ENCODE results near the gene KRTAP20-2. TPM values are rescaled to one million over a fixed set of nuclear protein-coding genes. Genes with fewer than 3 reads are reported as not detected.

Gene KRTAP20-2
- total RNA-seq: not detected in 2 replicates

DNA sequence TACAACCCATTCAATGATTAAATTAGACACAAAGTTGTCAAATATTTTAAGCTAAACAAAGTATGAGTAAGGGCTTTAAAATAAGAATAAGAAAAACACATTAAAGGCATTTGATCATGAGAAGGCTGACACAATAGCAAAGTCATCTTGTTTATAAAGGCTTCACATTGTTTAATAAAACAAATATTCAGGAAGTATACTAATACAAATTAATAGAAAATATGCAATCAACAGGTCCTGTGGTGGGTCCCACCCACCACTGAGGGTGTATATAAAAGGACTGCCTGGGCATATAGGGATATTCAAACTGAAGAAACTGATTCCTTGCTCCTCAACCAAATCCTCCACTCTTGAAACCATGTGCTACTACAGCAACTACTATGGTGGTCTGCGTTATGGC lies at the start of gene KRTAP20-2:
KRTAP20-2 (plus strand) TSS at position 301 of the 400 bp plus-strand sequence; CDS start at position 359, 58 bp downstream.

DNA sequence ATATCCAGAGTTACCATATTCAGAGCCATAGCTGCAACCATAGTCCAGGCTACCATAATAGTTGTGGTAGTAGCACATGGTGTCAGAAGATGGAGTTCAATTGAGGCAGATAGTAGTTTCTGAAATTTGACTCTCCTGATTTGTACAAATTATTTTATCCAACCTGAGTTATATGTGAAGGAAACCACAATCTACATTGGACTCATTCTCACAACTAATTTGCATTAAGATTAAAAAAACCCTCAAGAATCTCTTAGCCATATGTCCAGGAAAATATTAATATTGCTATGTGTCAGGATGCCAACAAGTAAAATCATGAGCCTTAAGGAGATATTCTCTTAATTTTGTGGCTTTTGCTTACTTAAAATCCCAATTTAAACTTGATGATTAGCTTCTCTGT lies 44.7 kb upstream of the KRTAP20-2 start, which contains the start of gene KRTAP22-2:
KRTAP22-2 (minus strand) TSS at position 101 of the 400 bp plus-strand sequence.

DNA sequence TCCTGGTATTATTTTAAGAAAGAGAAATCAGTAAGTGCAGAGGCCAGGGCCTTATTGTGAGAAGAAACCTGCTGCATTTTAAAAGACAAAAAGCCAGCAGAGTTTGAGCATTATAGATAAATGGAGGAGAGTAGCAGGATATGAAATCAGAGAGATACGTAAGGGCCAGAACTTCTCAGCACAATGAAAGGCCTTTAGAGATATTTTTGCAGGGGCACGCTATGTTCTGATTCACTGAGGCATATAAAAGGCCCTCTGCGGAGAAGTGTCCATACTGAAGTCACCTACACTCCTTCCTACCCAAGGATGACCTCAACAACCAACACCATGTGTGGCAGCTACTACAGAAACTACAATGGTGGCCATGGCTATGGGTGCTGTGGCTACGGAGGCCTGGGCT lies 42.9 kb upstream of the KRTAP20-2 start, which contains the start of gene KRTAP6-3:
KRTAP6-3 (plus strand) TSS at position 301 of the 400 bp plus-strand sequence; CDS start at position 307, 6 bp downstream.

GRCh38 chr21:30598802-30599201 lies 36.2 kb upstream of the KRTAP20-2 start, which contains the start of gene KRTAP6-2:
TSS of gene KRTAP6-2 (minus strand) at chr21:30598902. CDS start at chr21:30598874, 28 bp downstream.

DNA sequence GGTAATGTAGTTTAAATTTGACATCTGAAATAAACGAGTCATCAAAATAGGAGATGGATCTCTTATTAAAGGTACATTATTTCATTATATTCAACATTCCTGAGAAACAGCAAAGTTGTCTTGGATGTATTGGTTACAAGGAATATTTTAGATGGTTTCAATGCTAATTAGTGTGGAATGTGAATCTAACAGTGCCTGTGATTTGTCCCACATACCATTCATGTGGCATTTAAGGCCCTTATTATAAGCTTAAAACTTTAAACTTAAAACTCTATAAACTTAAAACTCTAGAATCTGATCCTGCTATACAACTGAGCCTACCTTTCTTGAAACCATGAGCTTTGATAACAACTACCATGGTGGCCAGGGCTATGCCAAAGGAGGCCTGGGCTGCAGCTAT lies 34.2 kb upstream of the KRTAP20-2 start, which contains the start of gene KRTAP22-1:
KRTAP22-1 (plus strand) TSS at position 301 of the 400 bp plus-strand sequence.

DNA sequence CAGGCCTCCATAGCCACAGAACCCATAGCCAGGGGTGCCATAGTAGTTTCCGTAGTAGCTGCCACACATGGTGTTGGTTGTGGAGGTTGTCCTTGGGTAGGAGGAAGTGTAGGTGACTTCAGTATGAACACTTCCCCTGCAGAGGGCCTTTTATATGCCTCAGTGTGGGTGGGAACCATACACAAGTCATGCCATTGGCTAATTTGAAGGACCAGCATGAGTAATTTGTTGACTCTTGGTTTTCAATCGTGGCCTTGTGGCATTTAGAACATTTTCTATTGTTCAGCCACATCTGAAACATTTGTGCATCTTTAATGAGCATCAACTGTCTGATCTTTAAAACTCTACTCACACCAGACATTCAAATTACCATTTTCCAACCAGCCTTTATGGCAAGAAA lies 21.2 kb upstream of the KRTAP20-2 start, which contains the start of gene KRTAP6-1:
KRTAP6-1 (minus strand) TSS at position 95 of the 400 bp plus-strand sequence; CDS start at position 69, 26 bp downstream.

GRCh38 chr21:30616125-30616524 lies 18.9 kb upstream of the KRTAP20-2 start, which contains the start of gene KRTAP20-1:
TSS of gene KRTAP20-1 (plus strand) at chr21:30616425. CDS start at chr21:30616455, 30 bp downstream.

DNA sequence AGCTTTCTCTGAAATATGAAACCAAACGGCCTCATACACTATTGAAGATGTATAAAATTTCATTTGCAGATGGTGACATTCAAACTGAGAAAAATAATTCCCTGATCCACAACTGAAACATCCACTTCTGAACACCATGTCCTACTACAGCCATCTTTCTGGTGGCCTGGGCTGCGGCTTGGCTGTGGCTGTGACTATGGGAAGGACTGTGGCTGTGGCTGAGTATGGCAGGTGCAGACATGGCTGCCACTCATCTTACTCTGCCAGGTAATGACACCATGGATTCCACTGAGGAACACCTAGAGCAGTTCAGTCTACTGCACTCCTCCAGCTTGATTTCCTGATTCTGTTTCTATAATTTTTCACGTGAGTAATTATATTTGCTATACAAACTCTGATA lies 14.5 kb upstream of the KRTAP20-2 start, which contains the start of gene KRTAP20-4:
KRTAP20-4 (plus strand) TSS at position 106 of the 400 bp plus-strand sequence.

GRCh38 chr21:30642564-30642963 lies 7.6 kb downstream of the KRTAP20-2 start, which contains the start of gene KRTAP20-3:
TSS of gene KRTAP20-3 (plus strand) at chr21:30642864.

Other genes with a start within 250 kb of the KRTAP20-2 start
- gene KRTAP13-1, start 239.2 kb upstream of the KRTAP20-2 start, total RNA-seq: not detected in 2 replicates
- gene KRTAP13-3, start 209.3 kb upstream of the KRTAP20-2 start, total RNA-seq: not detected in 2 replicates
- not detected in 2 replicates for gene KRTAP13-4, start 205.0 kb upstream of the KRTAP20-2 start, total RNA-seq
- gene KRTAP15-1, start 194.9 kb upstream of the KRTAP20-2 start, total RNA-seq: not detected in 2 replicates
- not detected in 2 replicates for gene KRTAP19-1, start 154.8 kb upstream of the KRTAP20-2 start, total RNA-seq
- not detected in 2 replicates for gene KRTAP19-2, start 147.8 kb upstream of the KRTAP20-2 start, total RNA-seq
- not detected in 2 replicates for gene KRTAP19-3, start 143.2 kb upstream of the KRTAP20-2 start, total RNA-seq
- gene KRTAP19-4, start 138.0 kb upstream of the KRTAP20-2 start, total RNA-seq: not detected in 2 replicates
- not detected in 2 replicates for gene KRTAP19-5, start 133.1 kb upstream of the KRTAP20-2 start, total RNA-seq
- not detected in 2 replicates for gene KRTAP19-6, start 93.3 kb upstream of the KRTAP20-2 start, total RNA-seq
- gene KRTAP19-7, start 73.9 kb upstream of the KRTAP20-2 start, total RNA-seq: not detected in 2 replicates
- gene KRTAP22-2, start 44.8 kb upstream of the KRTAP20-2 start, total RNA-seq: not detected in 2 replicates
- gene KRTAP6-3, start 42.8 kb upstream of the KRTAP20-2 start, total RNA-seq: not detected in 2 replicates
- not detected in 2 replicates for gene KRTAP6-2, start 36.3 kb upstream of the KRTAP20-2 start, total RNA-seq
- not detected in 2 replicates for gene KRTAP22-1, start 34.1 kb upstream of the KRTAP20-2 start, total RNA-seq
- not detected in 2 replicates for gene KRTAP6-1, start 21.3 kb upstream of the KRTAP20-2 start, total RNA-seq
- not detected in 2 replicates for gene KRTAP20-1, start 18.8 kb upstream of the KRTAP20-2 start, total RNA-seq
- not detected in 2 replicates for gene KRTAP20-4, start 14.6 kb upstream of the KRTAP20-2 start, total RNA-seq
- not detected in 2 replicates for gene KRTAP20-3, start 7.7 kb downstream of the KRTAP20-2 start, total RNA-seq
- gene KRTAP21-3, start 83.6 kb downstream of the KRTAP20-2 start, total RNA-seq: not detected in 2 replicates
- gene KRTAP21-2, start 112.1 kb downstream of the KRTAP20-2 start, total RNA-seq: not detected in 2 replicates
- gene KRTAP21-1, start 120.2 kb downstream of the KRTAP20-2 start, total RNA-seq: not detected in 2 replicates
- gene KRTAP8-1, start 178.1 kb downstream of the KRTAP20-2 start, total RNA-seq: not detected in 2 replicates
- not detected in 2 replicates for gene KRTAP7-1, start 194.6 kb downstream of the KRTAP20-2 start, total RNA-seq
- gene KRTAP11-1, start 246.4 kb downstream of the KRTAP20-2 start, total RNA-seq: not detected in 2 replicates

Data from smooth muscle cell of the umbilical artery (primary cell).